HG03060 (cell line): ENCODE results near the gene AHSG.
A peak's percentile ranks its signal among the peaks of the same experiment; 100 is the strongest.
"Not testable (repeated sequence)": the region's sequence is repeated elsewhere in the genome, so short reads cannot be mapped to it uniquely, and the experiment has no call there.

Experiments
- ATAC-seq: cut with Tn5 transposase; IDR thresholded peaks from one replicate; pipeline ENCODE4 v1.9.1; 2021; ENCODE audit warnings: low read depth, moderate number of reproducible peaks; ENCODE audit not compliant: unreplicated experiment

The AHSG gene

GRCh38 chr3:186612721-186613636 is at the start of gene AHSG:
Gene AHSG (plus strand): TSS chr3:186613060. CDS start chr3:186613142, 82 bp downstream.
- ATAC-seq = no peak

- no peak for ATAC-seq
Observed at GRCh38 chr3:186564586-186564985, 48.3 kb upstream of the AHSG start.

GRCh38 chr3:186566772-186567071 is 46.1 kb upstream of the AHSG start:
- no peak for ATAC-seq

- peak; percentile 26 for ATAC-seq
Observed at GRCh38 chr3:186567072-186567921, 45.6 kb upstream of the AHSG start, which contains the start of gene TBCCD1. Gene TBCCD1 (minus strand): TSS chr3:186567339. CDS start chr3:186564329, 3,010 bp downstream.

- not testable (repeated sequence) for ATAC-seq
Observed at GRCh38 chr3:186569361-186569760, 43.5 kb upstream of the AHSG start.

- no peak for ATAC-seq
Observed at GRCh38 chr3:186569779-186570095, 43.1 kb upstream of the AHSG start.

- ATAC-seq = peak; percentile 87
Observed at GRCh38 chr3:186570096-186570940, 42.5 kb upstream of the AHSG start, which contains the start of gene DNAJB11. Gene DNAJB11 (plus strand): TSS chr3:186570720. CDS start chr3:186570898, 178 bp downstream.

GRCh38 chr3:186570941-186571643 is 41.8 kb upstream of the AHSG start:
- ATAC-seq = no peak

GRCh38 chr3:186571644-186572013 is 41.2 kb upstream of the AHSG start:
- ATAC-seq = no peak

- no peak for ATAC-seq
Observed at GRCh38 chr3:186577521-186577920, 35.3 kb upstream of the AHSG start.

- ATAC-seq = no peak
Observed at GRCh38 chr3:186580785-186581184, 32.1 kb upstream of the AHSG start.

GRCh38 chr3:186582541-186582940 is 30.3 kb upstream of the AHSG start:
- no peak for ATAC-seq

- no peak for ATAC-seq
Observed at GRCh38 chr3:186583831-186584230, 29.0 kb upstream of the AHSG start.

GRCh38 chr3:186586245-186586644 is 26.6 kb upstream of the AHSG start:
- ATAC-seq = not testable (repeated sequence)

- ATAC-seq = no peak
Observed at GRCh38 chr3:186587183-186587582, 25.7 kb upstream of the AHSG start.

- ATAC-seq = no peak
Observed at GRCh38 chr3:186588632-186589031, 24.2 kb upstream of the AHSG start.

- ATAC-seq = no peak
Observed at GRCh38 chr3:186589121-186589520, 23.7 kb upstream of the AHSG start.

- ATAC-seq = no peak
Observed at GRCh38 chr3:186589856-186590579, 22.8 kb upstream of the AHSG start.

- no peak for ATAC-seq
Observed at GRCh38 chr3:186590580-186591295, 22.1 kb upstream of the AHSG start.
